AG08396 (cell line): ENCODE data around the gene KLHL22.
"Not testable (repeated sequence)": the region's sequence is repeated elsewhere in the genome, so short reads cannot be mapped to it uniquely, and the experiment has no call there.

ENCODE experiments used
- DNase-seq: peaks from one replicate; pipeline ENCODE4 v3.0.0; 2012; ENCODE audit warnings: low spot score, mixed read lengths

KLHL22 gene

DNA sequence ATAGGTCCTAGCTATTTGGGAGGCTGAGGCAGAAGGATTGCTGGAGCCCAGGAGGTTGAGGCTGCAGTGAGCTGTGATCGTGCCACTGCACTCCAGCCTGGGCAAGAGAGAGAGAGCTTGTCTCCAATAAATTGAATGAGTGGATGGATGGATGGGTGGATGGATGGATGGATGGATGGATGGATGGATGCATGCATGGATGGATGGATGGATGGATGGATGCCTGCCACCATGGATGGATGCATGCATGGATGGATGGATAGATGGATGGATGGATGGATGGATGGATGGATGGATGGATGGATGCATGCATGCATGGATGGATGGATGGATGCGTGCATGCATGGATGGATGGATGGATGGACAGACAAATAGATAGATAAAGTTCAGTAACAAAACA is 25.1 kb downstream of the KLHL22 start:
- DNase-seq: not testable (repeated sequence)

- no peak for DNase-seq
These were observed 26.3 kb downstream of the KLHL22 start for GRCh38 chr22:20469110-20469868.

GRCh38 chr22:20466659-20467379 is 28.8 kb downstream of the KLHL22 start:
- no peak for DNase-seq

DNA sequence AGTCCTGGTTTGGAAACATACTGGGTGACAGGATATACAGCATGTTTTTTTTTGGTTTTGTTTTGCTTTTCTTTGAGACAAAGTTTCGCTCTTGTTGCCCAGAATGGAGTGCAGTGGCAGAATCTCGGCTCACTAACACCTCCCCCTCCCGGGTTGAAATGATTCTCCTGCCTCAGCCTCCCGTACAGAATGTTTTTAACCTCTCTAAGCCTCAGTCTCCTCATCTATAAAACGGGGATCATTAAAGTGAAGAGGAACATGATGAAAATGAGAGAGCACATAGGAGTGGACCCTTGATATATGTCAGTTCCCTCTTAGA is 29.9 kb downstream of the KLHL22 start:
- DNase-seq: no peak

DNA sequence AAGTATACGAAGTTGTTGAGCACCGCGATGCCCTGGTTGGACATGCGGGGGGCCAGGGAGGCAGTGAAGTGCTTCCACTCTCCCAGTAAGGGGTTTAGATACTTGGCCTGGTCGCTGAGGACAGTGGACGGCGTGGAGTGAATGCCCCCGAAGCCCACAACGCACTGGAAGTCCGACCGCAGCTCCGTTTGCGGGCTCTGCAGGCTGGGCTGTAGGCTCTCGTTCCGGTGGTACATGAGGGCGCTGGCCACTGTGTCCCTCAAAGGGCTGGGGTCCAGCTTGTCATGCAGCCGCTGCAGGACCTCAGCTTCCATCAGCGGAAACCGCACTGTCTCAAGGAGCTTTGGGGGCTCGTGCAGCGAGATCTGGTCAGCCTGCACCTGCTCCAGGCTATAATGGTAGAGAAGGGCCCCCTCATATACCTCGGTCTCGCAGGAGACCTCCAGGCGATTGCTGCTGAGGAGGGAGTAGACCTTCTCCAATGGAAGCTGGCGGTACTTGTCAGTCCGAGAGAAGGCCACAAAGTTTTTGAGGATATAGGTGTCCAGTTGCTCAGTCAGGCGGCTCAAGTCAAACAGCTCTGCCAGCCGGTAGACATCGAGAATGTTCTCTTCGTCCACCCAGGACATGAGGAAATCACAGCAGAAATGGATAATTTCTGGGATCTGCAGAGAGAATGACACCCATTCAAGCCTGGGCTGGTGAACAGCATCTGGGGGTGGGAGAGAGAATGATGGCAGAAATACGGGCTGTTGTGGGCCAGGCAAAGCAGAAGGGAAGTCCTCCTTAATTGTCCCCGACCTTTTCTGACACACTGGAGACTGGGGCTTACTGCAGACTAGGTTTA is 30.5 kb downstream of the KLHL22 start:
- no peak for DNase-seq

- DNase-seq: no peak
These were observed 31.4 kb downstream of the KLHL22 start for GRCh38 chr22:20464096-20464614.

GRCh38 chr22:20463324-20464095 is 32.1 kb downstream of the KLHL22 start:
- no peak for DNase-seq

GRCh38 chr22:20459862-20460261 is 35.7 kb downstream of the KLHL22 start:
- no peak for DNase-seq

GRCh38 chr22:20459152-20459542 is 36.4 kb downstream of the KLHL22 start:
- no peak for DNase-seq

DNA sequence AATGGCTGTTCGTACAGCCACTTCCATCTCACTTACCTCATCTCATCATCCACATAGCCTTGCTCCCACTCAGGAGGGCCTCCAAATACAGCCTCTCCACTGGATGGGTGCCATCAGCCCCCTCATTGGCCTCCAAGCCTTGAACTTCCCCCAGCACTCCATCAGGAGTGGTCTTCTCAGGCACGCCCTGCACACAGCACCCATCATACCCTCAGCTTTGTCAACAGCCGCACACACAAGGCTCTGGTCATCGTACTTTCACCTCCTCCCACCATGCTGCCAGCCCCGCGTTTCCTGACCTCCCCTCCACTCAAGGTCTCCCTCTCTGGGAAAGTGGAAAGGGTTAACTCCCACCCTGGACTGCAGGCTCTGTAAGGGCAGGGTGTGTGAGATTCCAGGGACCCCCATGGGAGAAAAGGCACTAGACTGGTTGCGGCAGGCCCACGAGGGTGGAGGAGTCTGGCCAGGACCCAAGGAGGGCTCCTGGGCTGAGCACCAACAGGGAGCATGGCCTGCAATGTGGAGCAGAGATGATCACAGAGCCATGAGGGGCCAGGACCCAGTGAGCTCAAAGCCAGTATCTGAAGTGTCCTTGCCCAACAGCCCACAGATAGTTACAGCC is 37.0 kb downstream of the KLHL22 start:
- no peak for DNase-seq

- no peak for DNase-seq
These were observed 37.9 kb downstream of the KLHL22 start for GRCh38 chr22:20457506-20458240.

DNA sequence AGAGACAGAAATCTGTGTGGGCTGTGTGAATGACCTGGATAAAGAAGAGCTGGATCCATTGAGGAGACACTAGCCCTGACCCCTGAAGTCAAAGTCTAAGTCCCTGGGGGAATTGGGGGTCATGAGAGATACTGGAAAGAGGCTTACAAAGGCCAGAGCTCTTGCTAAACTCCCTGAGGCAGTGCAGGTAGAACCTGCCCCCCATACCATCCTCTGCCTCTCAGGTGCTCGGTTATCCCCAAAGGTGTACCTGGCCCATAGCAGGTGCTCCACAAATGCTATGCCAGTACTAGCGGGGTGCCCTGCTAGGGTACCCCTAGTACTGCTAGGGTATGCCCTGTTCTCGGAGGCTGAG is 38.9 kb downstream of the KLHL22 start:
- no peak for DNase-seq

DNA sequence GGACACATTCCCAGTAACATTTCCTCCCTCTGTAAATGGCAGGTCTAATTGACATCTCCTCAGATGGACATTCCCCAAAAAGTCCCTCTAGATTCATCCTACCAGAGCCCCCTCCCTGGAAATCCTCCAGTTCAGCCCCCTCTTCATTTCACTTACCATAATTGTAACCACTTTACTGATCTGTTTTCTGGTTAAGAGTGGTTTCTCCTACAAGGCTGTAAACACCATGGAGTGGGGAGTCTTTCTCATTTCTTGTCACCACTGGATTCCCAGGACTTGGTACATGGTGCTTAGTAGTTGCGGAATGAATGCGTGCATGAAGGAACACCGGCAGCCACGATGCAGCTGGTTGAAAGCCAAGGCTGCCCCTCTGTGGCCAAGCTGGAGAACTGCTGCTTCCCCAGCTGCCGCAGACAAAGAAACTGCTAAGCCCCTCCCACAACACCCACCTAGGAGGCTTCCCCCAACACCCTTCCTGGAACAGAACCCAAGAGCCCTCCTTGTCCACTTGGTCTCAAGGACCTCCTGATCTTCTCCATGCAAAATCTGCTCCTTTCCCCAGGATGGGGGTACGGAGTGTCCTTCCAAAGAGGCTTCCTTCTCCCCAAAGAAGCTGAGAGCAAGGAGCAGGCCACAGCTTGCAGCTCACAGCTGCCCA is 39.4 kb downstream of the KLHL22 start:
- peak; percentile 92 for DNase-seq

DNA sequence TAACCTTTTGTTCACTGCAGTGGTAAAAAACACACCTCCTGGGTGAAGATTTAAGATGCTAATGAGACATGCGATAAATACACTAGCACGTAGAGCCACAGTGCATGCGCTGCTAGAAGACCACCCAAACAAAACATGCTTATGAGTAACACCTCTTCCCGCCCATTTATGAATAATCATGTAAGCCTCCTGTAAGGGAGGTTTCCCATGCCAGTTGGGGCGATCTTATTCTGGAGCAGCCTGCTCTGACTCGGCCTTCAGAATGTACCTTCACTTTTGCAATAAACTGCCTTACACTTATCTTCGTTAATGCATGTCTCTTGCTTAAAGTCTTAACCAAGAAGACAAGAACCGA is 39.9 kb downstream of the KLHL22 start:
- DNase-seq: no peak

DNA sequence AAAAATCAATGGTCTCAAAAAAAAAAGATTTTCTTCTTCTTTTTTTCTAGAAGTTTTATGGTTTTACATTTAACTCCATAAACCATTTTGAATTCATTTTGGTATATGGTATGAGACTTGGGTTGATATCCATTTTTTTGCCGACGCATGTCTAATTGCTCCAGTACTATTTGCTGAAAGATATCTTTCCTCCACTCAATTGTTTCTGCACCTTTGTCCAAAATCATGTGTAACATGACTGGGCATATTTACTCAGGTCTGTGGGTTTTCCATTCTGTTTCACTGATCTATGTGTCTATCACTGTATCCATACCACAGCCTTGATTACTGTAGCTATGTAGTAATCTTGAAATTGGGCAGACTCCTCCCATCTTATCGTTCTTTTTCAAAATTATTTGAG is 42.4 kb downstream of the KLHL22 start:
- DNase-seq: no peak

DNA sequence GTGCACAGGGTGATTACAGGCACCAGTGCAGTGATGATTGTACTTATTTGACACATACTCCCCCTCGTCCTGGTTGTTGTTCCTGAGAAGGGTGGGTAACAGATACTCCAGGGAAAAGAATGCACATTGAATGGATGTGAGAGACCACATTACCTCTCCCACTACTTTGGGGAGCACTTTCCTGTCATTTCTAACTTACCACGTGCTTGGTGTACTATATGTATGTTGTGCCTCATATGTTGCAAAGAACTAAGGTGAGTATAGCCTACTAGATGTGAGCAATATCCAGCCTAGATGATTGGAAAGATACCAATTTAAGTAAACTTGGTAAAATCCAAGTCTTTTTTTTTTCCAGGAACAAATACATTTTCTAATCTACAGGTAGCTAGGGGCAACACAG is 43.7 kb downstream of the KLHL22 start:
- no peak for DNase-seq

DNA sequence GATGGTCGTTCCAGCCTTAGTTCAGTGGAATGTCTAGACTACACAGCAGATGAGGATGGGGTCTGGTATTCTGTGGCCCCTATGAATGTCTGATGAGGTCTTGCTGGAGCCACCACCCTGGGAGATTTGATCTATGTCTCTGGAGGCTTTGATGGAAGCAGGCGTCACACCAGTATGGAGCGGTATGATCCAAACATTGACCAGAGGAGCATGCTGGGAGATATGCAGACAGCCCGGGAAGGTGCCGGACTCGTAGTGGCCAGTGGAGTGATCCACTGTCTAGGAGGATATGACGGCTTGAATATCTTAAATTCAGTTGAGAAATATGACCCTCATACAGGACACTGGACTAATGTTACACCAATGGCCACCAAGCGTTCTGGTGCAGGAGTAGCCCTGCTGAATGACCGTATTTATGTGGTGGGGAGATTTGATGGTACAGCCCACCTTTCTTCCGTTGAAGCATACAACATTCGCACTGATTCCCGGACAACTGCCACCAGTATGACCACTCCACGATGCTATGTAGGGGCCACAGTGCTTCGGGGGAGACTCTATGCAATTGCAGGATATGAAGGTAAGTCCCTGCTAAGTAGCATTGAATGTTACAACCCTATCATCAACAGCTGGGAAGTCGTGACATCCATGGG is 44.3 kb downstream of the KLHL22 start:
- DNase-seq: not testable (repeated sequence)

DNA sequence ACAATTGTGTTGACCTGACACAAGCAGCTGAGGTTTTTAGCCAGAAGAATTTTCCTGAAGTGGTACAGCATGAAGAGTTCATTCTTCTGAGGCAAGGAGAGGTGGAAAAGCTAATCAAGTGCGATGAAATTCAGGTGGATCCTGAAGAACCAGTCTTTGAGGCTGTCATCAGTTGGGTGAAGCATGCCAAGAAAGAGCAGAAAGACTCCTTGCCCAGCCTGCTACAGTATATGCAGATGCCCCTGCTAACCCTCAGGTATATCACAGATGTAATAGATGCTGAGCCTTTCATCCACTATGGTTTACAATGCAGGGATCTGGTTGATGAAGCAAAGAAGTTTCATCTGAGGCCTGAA is 45.1 kb downstream of the KLHL22 start:
- no peak for DNase-seq

DNA sequence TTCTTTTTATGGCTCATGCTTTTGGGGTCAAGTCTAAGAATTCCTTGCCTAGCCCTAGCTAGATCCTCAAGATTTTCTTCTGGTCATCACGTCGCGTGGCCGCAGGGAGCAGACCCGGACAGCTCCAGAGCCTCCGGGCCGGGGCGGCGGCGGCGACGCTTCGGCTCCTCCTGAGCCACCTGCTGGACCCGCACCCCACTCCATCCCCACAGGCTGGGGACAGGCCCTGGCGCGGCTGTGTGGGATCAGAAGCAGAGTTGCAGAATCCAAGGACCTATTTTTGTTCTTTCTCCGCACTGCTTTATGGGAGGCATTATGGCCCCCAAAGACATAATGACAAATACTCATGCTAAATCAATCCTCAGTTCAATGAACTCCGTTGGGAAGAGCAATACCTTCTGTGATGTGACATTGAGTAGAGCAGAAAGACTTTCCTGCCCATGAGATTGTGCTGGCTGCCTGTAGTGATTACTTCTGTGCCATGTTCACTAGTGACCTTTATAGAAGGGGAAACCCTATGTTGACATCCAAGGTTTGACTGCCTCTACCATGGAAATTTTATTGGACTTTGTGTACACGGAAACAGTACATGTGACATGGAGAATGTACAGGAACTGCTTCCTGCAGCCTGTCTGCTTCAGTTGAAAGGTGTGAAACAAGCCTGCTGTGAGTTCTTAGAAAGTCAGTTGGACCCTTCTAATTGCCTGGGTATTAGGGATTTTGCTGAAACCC is 45.6 kb downstream of the KLHL22 start:
- DNase-seq: no peak
